Fibroblast of skin of scalp (primary cell): Measurements from ENCODE around the gene TBC1D8.
A peak's percentile ranks its signal among the peaks of the same experiment; 100 is the strongest.
"Not testable (repeated sequence)": the region's sequence is repeated elsewhere in the genome, so short reads cannot be mapped to it uniquely, and the experiment has no call there.

Experiments used
- DNase-seq: peaks from one replicate; pipeline ENCODE4 v3.0.0-alpha.2; 2013

Gene TBC1D8

GRCh38 chr2:101064125-101064502, 87.1 kb downstream of the TBC1D8 start:
- peak; percentile 26 for DNase-seq

- peak; percentile 89 for DNase-seq
Observed at GRCh38 chr2:101063352-101064124, 87.6 kb downstream of the TBC1D8 start.

- DNase-seq = no peak
Observed at GRCh38 chr2:101058386-101058785, 92.8 kb downstream of the TBC1D8 start.

GRCh38 chr2:101057051-101057933, 93.9 kb downstream of the TBC1D8 start:
- no peak for DNase-seq

- DNase-seq = no peak
Observed at GRCh38 chr2:101053117-101053516, 98.1 kb downstream of the TBC1D8 start.

GRCh38 chr2:101052147-101052546, 99.0 kb downstream of the TBC1D8 start:
- DNase-seq = no peak

GRCh38 chr2:101050886-101051285, 100.3 kb downstream of the TBC1D8 start:
- DNase-seq = not testable (repeated sequence)

- DNase-seq = no peak
Observed at GRCh38 chr2:101048756-101049155, 102.4 kb downstream of the TBC1D8 start.

GRCh38 chr2:101047774-101048173, 103.4 kb downstream of the TBC1D8 start:
- DNase-seq = peak; percentile 12

- no peak for DNase-seq
Observed at GRCh38 chr2:101047075-101047766, 104.0 kb downstream of the TBC1D8 start.

- no peak for DNase-seq
Observed at GRCh38 chr2:101045330-101045729, 105.9 kb downstream of the TBC1D8 start.

GRCh38 chr2:101041413-101041812, 109.8 kb downstream of the TBC1D8 start:
- DNase-seq = no peak

GRCh38 chr2:101040761-101041160, 110.4 kb downstream of the TBC1D8 start:
- DNase-seq = no peak

GRCh38 chr2:101040072-101040471, 111.1 kb downstream of the TBC1D8 start:
- DNase-seq = no peak

- DNase-seq = peak; percentile 31
Observed at GRCh38 chr2:101038455-101039255, 112.5 kb downstream of the TBC1D8 start.

- DNase-seq = no peak
Observed at GRCh38 chr2:101037161-101037755, 113.9 kb downstream of the TBC1D8 start.

GRCh38 chr2:101036562-101036961, 114.6 kb downstream of the TBC1D8 start:
- peak; percentile 45 for DNase-seq

GRCh38 chr2:101032084-101032776, 119.0 kb downstream of the TBC1D8 start:
- no peak for DNase-seq

GRCh38 chr2:101030866-101031554, 120.2 kb downstream of the TBC1D8 start:
- no peak for DNase-seq

- DNase-seq = no peak
Observed at GRCh38 chr2:101027852-101028251, 123.3 kb downstream of the TBC1D8 start.
